Activated CD4-positive, alpha-beta T cell treated with anti-CD3 and anti-CD28 coated beads, Interleukin-10, Interleukin-2, amounts not matched to agents 100 ng/mL and 50 ng/mL, durations not matched to agents 16 hours and 8 hours (primary cell): ENCODE results near the gene PAIP1.
"Not testable (repeated sequence)": the region's sequence is repeated elsewhere in the genome, so short reads cannot be mapped to it uniquely, and the experiment has no call there.

Experiments
- DNase-seq: peaks from one replicate; pipeline ENCODE4 v3.0.0-alpha.2; 2020

The PAIP1 gene

GRCh38 chr5:43514816-43515677, 41.8 kb downstream of the PAIP1 start, which contains the start of gene C5orf34:
TSS of gene C5orf34 (minus strand) at chr5:43515148. CDS start at chr5:43509339, 5,809 bp downstream.
- DNase-seq: peak; percentile 97

- no peak for DNase-seq
Measured at GRCh38 chr5:43514471-43514815, 42.4 kb downstream of the PAIP1 start.

- DNase-seq: no peak
Measured at GRCh38 chr5:43514025-43514424, 42.9 kb downstream of the PAIP1 start.

GRCh38 chr5:43511062-43511461, 45.8 kb downstream of the PAIP1 start:
- not testable (repeated sequence) for DNase-seq

- DNase-seq: no peak
Measured at GRCh38 chr5:43498581-43498980, 58.3 kb downstream of the PAIP1 start.

- no peak for DNase-seq
Measured at GRCh38 chr5:43497311-43498104, 59.4 kb downstream of the PAIP1 start.

GRCh38 chr5:43491326-43491725, 65.6 kb downstream of the PAIP1 start:
- no peak for DNase-seq

GRCh38 chr5:43486353-43486752, 70.5 kb downstream of the PAIP1 start:
- no peak for DNase-seq

GRCh38 chr5:43485406-43485805, 71.5 kb downstream of the PAIP1 start:
- peak; percentile 36 for DNase-seq

GRCh38 chr5:43484106-43484849, 72.6 kb downstream of the PAIP1 start:
- peak; percentile 91 for DNase-seq

GRCh38 chr5:43483298-43484105, 73.4 kb downstream of the PAIP1 start, which contains the start of gene TMEM267:
TSS of gene TMEM267 (minus strand) at chr5:43483865. CDS start at chr5:43453969, 29,896 bp downstream.
- peak; percentile 94 for DNase-seq

- DNase-seq: peak; percentile 13
Measured at GRCh38 chr5:43482490-43483297, 74.2 kb downstream of the PAIP1 start.
